NT2/D1 (cell line): ENCODE data around the gene SPATA20.

ENCODE experiments used
- DNase-seq: peaks from one replicate; pipeline ENCODE4 v3.0.0-alpha.2; 2011; ENCODE audit warnings: low read depth, low spot score
- H3K27me3 ChIP-seq: 2 replicates; pipeline ENCODE4 v1.6.0; 2011; ENCODE audit warnings: mild to moderate bottlenecking; ENCODE audit not compliant: insufficient read length, insufficient read depth
- H3K36me3 ChIP-seq: 2 replicates; pipeline ENCODE4 v1.6.1; 2011; ENCODE audit warnings: mild to moderate bottlenecking, low read length, mixed read lengths; ENCODE audit not compliant: insufficient read depth, insufficient read length
- H3K4me1 ChIP-seq: 2 replicates; pipeline ENCODE4 v1.5.1; 2011; ENCODE audit not compliant: insufficient read depth, insufficient read length
- H3K4me3 ChIP-seq: 2 replicates; pipeline ENCODE4 v1.5.1; 2011; ENCODE audit warnings: low read depth; ENCODE audit not compliant: insufficient read length
- H3K9ac ChIP-seq: 2 replicates; pipeline ENCODE4 v1.6.0; 2011; ENCODE audit warnings: low read depth; ENCODE audit not compliant: insufficient read length
- H3K9me3 ChIP-seq: 2 replicates; pipeline ENCODE4 v1.5.1; 2011; ENCODE audit warnings: mild to moderate bottlenecking, low read length; ENCODE audit not compliant: insufficient read depth
- SUZ12 ChIP-seq: IDR thresholded peaks from 2 replicates; pipeline ENCODE4 v1.6.1; 2011; ENCODE audit not compliant: insufficient read length, insufficient read depth; ENCODE audit errors: extremely low read depth
- YY1 ChIP-seq: IDR thresholded peaks from 2 replicates; pipeline ENCODE4 v1.6.1; 2011; ENCODE audit not compliant: insufficient read length, insufficient read depth
- ZNF274 ChIP-seq: IDR thresholded peaks from 2 replicates; pipeline ENCODE4 v1.6.1; 2011; ENCODE audit warnings: mild to moderate bottlenecking, low read depth, low read length

SPATA20 gene

GRCh38 chr17:50560931-50561745 lies 14.2 kb downstream of the SPATA20 start:
- Histone ChIP-seq H3K9ac (peak overlapping the region; percentile 67), H3K36me3 (peaks cover 4% of the 10 kb centered on the region), H3K4me3 (peak overlapping the region; percentile 54), H3K4me1 (peaks cover 44% of the 10 kb centered on the region), H3K27me3 (peaks cover 60% of the 10 kb centered on the region), H3K9me3 (no peaks in the 10 kb centered on the region)
- TF ChIP-seq ZNF274 (no peak), SUZ12 (peak; percentile 25), YY1 (no peak)
- DNase-seq: no peak

DNA sequence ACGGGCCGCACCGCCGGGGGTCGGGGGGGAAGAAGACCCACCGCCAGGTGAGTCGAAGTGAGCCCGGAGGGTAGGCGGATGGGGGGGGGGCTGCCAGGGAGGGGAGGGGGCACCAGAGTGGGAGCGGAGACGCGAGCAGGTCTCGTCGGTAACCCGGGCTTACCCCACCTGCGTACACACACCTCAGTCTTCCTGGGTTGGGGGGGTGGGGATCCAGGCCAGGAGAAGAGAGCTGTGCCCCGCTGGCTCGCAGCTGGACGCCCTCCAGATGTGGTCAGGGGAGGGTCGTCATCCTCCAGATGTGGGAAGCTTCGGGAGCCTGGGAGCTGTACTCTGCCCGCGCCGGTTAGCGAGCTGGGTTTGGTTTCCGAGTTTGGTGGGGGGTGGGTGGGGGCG lies 14.8 kb downstream of the SPATA20 start:
- Histone ChIP-seq H3K4me1 (peaks cover 43% of the 10 kb centered on the region), H3K36me3 (peaks cover under 1% of the 10 kb centered on the region), H3K4me3 (peak overlapping the region; percentile 15), H3K9ac (no peak overlapping the region), H3K27me3 (peaks cover 59% of the 10 kb centered on the region), H3K9me3 (no peaks in the 10 kb centered on the region)
- DNase-seq: no peak
- TF ChIP-seq YY1: no peak
- no peak for TF ChIP-seq ZNF274
- TF ChIP-seq SUZ12: no peak

GRCh38 chr17:50562242-50563091 lies 15.5 kb downstream of the SPATA20 start:
- DNase-seq: no peak
- peak overlapping the region; percentile 4 for H3K4me3 ChIP-seq
- TF ChIP-seq YY1 (no peak), SUZ12 (peak; percentile 31)
- H3K4me1 ChIP-seq: peaks cover 36% of the 10 kb centered on the region
- H3K27me3 ChIP-seq: peaks cover 53% of the 10 kb centered on the region
- no peaks in the 10 kb centered on the region for H3K36me3 ChIP-seq
- H3K9me3 ChIP-seq: no peaks in the 10 kb centered on the region
- H3K9ac ChIP-seq: peak overlapping the region; percentile 67

- TF ChIP-seq SUZ12: no peak
- no peak for TF ChIP-seq YY1
- TF ChIP-seq ZNF274: no peak
- Histone ChIP-seq H3K9me3 (no peaks in the 10 kb centered on the region), H3K36me3 (no peaks in the 10 kb centered on the region), H3K4me3 (no peak overlapping the region), H3K9ac (no peak overlapping the region), H3K27me3 (peaks cover 51% of the 10 kb centered on the region), H3K4me1 (peaks cover 40% of the 10 kb centered on the region)
- DNase-seq: no peak
These were observed 16.1 kb downstream of the SPATA20 start for GRCh38 chr17:50563092-50563511.

DNA sequence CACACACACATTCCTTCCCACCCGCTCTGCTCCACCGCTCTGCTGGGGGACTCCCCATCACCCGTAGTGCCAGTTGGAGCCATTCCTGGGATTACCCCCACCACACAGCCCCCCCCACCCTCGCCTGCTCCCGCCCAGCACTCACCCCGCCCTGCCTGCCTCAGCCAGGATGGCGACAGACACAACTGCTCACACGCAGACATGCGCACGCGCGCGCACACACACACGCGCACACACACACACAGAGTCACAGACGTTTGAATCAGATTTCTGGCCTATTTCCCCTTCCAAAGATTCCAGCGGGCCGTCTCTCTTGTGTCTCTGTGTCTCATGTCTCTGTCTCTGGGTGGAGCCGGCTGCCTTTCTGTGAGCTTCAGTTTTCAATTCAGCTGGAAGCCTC lies 17.9 kb downstream of the SPATA20 start:
- no peak for DNase-seq
- no peak overlapping the region for H3K4me3 ChIP-seq
- H3K36me3 ChIP-seq: no peaks in the 10 kb centered on the region
- H3K4me1 ChIP-seq: peaks cover 38% of the 10 kb centered on the region
- no peak overlapping the region for H3K9ac ChIP-seq
- H3K27me3 ChIP-seq: peaks cover 35% of the 10 kb centered on the region
- TF ChIP-seq ZNF274: no peak
- no peak for TF ChIP-seq YY1
- TF ChIP-seq SUZ12: no peak
- H3K9me3 ChIP-seq: no peaks in the 10 kb centered on the region

GRCh38 chr17:50565402-50566350 lies 18.7 kb downstream of the SPATA20 start:
- peak; percentile 33 for DNase-seq
- Histone ChIP-seq H3K4me1 (peaks cover 44% of the 10 kb centered on the region), H3K4me3 (no peak overlapping the region), H3K9me3 (no peaks in the 10 kb centered on the region), H3K27me3 (peaks cover 35% of the 10 kb centered on the region), H3K36me3 (no peaks in the 10 kb centered on the region), H3K9ac (no peak overlapping the region)
- no peak for TF ChIP-seq YY1
- TF ChIP-seq SUZ12: no peak
- no peak for TF ChIP-seq ZNF274
